ENCODE results near the gene FANCD2OS.
"Not testable (repeated sequence)": the region's sequence is repeated elsewhere in the genome, so short reads cannot be mapped to it uniquely, and the experiment has no call there.

Gene FANCD2OS, protein sequence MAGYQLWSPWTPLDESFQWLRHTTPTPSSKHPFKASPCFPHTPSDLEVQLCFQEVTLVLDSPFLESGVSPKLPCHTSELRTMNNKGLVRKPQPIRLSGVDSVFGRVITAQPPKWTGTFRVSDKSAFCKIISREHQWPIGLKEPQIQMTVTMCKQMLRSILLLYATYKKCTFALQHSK

DNA sequence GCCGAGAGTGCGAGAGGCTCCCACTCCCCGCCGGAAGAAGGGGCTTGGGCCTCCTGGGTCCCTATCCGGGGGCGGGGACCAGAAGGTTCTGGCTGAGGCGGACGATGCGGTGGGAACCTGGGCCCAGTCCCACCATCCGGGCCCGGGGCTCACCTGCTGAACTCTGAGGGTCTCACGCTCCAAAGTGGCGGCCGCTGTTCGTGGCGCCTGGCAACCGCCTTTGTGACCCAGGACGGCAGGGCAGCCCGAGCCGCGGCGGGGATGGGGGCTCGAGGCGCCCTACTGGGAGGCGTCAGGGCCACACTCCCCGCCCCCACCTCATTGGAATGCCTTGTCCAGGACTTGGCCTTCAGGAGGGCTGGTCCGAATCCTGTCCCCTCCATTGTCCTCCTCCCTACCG lies at the start of gene FANCD2OS:
TSS of gene FANCD2OS (minus strand) at position 165 of the 400 bp plus-strand sequence. CDS start 3,481 bp downstream, outside the sequence.
- no peak for DNase-seq

DNA sequence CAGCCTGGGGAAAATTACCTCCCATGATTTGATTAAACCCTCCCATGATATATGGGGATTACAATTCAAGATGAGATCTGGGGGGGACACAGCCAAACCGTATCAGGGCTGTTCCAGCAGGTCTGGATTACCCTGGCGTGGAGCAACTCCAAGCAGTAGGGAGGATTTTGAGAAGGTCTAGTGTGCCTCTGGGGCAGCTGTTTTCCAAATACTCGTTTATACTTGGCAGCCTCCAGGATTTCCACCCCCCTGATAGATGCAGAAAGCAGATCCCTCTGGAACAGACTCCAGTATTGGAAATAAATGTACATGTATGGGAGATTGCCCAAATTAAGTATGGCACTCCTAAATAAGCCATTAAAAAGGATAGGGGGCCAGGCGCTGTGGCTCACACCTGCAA lies 49.0 kb upstream of the FANCD2OS start:
- no peak for DNase-seq

DNA sequence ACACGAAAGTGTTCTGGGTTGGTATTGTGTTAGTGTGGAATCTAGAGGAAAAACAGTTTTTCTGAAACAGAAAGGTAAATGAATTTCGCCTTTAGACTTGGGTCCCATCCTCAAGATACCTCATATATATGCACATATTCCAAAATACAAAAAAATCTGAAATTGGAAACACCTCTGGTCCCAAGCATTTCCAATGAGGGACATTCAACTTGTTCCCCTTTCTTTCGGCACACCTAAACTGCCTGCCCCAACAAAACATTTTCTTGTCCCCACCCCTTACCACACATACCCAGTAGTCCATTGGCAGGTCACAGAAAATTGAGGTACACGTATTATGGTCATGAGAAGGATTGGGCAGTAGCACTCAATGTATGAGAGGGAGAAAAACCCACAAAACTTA lies 47.6 kb upstream of the FANCD2OS start:
- DNase-seq, result no peak

DNA sequence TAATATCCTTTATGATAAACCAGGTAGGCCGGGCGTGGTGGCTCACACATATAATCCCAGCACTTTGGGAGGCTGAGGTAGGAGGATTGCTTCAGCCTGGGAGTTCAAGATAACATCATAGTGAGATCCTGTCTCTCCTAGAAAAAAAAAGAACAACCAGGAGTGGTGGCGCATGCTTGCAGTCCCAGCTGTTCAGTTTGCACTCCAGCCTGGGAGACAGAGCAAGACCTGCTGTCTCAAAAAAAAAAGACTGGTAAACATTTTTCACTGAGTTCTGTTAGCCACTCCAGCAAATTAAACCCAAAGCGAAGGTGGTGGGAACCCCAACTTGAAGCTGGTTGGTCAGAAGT lies 47.0 kb upstream of the FANCD2OS start:
- DNase-seq, result no peak

DNA sequence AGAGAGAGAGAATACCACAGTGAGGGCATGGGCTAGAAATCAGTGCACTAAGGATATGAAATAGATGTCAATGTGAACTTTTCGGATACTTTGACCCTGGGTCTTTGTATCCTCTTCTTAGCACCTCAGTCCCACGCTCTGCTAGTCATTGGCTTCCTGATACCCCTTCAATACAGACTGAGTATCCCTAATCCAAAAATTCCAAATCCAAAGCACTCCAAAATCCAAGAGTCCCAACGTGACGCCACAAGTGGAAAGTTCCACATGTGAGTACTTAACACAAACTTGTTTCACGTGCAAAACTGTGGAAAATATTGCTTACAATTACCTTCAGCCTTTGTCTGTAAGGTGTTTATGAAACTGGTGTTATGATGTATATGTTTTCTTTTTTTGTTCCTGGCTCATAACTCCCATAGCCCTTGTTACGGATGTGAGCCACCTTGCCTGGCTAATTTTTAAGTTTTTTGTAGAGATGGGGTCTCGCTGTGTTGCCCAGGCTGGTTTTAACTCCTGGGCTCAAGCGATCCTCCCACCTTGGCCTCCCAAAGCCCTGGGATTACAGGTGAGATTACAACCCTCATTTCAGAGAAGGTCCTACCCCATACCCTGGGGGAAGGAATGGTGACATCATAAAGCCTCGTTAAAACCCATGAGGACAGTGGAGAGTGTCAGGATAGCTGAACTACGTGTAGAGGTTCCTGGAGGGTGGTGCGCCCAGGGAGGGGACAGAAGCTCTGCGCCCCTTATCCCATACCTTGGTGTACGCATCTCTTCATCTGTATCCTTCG lies 46.5 kb upstream of the FANCD2OS start:
- no peak for DNase-seq

DNA sequence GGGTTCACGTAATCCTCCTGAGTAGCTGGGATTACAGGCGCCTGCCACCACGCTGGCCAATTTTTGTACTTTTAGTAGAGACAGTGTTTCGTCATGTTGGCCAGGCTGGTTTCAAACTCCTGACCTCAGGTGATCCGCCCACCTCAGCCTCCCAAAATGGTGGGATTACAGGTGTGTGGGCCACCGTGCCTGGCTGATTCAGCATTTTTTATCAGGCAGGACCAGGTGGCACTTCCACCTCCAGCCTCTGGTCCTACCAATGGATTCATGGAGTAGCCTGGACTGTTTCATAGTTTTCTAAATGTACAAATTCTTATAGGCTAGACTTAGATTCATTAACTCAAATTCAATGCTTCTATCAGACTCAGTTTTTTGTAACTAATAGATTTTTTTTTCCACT lies 42.9 kb upstream of the FANCD2OS start:
- no peak for DNase-seq

DNA sequence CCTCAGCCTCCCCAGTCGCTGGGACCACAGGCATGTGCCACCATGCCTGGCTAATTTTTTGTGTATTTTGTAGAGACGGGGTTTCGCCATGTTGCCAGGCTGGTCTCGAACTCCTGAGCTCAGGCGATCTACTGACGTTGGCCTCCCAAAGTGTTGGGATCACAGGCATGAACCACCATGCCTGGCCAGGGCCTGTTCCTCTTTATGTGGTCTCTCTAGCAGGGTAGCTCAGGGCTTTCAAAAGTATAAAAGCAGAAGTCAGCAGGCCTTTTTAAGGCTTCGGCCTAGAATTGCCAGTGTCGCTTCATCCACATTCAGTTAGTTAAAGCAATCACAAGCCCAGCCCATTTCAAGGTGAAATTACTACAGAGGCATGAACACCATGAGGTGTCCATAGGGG lies 41.2 kb upstream of the FANCD2OS start:
- DNase-seq, result no peak

DNA sequence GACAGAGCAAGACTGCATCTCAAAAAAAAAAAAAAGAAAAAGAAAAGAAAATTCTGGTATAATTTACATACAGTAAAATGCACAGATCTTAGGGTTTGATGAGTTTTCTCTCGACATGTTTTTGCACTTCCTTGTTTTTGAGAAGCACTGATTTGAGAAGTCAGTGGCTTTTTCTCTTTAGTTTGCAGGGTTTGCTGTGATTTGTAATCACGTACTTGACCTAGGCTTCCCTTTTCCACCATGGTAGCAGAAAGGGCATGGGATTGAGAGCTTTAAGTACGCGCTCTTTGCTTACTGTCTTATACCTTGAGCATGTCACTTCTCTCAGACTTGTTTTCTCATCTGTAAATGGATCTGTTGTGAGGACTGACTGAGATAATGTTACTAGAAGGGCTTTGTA lies 37.6 kb upstream of the FANCD2OS start:
- DNase-seq, result no peak

DNA sequence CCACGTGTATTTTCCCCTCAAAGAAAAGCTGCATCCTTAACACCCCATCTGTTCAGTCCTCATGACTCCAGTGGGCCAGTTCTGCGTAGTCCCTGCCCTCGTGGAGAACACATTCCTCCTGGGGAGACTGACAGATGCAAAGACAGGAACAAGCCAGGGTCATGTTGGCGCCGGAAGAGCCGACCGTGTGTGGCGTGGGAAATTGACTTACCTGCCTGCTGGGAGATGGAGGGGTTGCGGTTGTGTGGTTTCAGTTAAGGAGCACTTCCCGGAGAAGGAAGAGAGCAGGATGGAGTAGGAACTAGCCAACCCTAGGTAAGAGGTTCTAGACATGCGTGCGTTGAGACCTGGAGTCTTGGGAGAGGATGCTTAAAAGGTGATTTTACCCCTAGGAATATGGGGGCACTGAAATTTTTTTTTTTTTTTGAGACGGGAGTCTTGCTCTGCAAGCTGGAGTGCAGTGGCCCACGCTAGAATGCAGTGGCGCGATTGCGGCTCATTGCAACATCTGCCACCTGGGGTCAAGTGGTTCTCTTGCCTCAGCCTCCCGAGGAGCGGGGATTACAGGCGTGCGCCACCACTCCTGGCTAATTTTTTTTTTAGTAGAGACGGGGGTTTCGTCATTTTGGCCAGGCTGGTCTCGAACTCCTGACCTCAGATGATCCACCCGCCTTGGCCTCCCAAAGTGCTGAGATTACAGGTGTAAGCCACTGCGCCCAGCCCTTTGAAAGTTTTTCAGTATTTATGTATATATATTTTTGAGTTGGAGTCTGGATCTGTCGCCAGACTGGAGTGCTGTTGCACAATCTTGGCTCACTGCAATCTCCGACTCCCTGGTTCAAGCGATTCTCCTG lies 34.9 kb upstream of the FANCD2OS start:
- DNase-seq, result peak; percentile 14

DNA sequence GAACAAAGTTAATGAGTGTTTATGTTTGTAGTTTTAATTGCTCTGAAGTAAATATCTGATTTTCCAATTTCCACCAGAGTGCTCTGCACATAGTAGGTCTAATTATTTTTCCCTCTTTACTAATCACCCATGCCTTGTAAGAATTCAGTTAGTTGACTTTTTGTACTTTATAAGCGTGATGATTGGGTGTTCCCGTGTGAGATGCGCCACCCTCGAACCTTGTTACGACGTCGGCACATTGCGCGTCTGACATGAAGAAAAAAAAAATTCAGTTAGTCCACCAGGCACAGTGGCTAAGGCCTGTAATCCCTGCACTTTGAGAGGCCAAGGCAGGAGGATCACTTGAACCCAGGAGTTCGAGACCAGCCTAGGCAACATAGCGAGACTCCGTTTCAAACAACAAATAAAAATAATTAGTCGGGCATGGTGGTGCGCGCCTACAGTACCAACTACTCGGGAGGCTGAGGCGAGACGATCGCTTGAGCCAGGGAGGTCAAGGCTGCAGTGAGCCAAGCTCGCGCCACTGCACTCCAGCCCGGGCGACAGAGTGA lies 33.0 kb upstream of the FANCD2OS start:
- DNase-seq, result no peak

DNA sequence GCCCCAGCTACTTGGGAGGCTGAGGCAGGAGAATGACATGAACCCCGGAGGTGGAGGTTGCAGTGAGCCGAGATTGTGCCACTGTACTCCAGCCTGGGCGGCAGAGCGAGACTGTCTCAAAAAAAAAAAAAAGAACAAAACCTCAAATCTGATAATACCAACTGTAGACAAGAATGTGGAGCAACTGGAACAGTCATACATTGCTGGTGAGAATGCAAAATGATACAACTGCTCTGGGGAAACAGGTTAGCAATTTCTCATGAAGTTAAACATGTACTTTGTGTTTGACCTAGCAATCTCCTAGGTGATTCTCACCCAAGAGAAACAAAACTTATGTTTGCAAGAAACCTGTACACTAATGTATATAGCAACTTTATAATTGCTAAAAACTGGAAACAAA lies 29.1 kb upstream of the FANCD2OS start:
- DNase-seq, result no peak

DNA sequence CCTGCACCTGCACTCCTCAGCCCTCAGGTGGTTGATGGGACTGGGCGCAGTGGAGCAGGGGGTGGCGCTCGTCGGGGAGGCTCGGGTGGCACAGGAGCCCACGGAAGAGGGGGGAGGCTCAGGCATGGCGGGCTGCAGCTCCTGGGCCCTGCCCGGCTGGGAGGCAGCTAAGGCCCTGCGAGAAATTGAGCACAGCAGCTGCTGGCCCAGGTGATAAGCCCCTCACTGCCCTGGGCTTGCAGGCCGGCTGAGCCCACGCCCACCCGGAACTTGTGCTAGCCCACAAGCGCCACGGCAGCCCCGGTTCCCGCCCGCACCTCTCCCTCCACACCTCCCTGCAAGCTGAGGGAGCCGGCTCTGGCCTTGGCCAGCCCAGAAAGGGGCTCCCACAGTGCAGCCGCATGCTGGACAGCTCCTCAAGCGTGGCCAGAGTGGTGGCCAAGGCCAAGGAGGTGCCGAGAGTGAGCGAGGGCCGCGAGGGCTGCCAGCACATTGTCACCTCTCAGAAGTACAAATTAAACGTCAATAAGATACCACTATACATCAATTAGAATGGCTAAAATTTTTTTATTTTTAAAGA lies 28.5 kb upstream of the FANCD2OS start:
- DNase-seq, result no peak

DNA sequence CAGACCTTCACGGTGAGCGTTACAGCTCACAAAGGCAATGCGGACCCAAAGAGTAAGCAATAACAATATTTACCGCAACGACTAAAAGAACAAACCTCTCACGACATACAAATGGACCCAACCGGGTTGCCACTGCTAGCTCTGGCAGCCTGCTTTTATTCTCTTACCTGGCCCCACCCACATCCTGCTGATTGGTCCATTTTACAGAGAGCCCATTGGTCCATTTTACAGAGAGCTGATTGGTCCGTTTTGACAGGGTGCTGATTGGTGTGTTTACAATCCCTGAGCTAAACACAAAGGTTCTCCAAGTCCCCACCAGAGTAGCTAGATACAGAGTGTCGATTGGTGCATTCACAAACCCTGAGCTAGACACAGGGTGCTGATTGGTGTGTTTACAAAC lies 27.8 kb upstream of the FANCD2OS start:
- DNase-seq, result not testable (repeated sequence)

DNA sequence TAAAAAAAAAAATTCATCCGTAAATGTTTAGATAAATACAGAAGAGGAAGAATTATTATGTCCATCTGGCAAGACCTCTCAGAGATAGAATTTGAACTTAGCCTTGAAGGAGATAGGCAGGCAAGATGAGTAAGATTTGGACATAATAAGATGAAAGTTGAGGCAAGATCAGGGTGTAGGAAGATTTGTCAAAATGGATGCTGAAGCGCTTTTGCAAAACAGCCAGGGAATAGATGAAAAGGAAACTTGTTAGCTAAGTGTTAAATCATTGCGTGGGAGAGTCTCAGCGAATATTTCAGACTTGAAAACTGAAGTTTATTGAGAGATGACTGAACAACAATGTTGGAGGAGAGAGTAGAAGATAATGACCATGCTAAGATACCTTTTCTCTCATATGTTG lies 14.7 kb upstream of the FANCD2OS start:
- no peak for DNase-seq

DNA sequence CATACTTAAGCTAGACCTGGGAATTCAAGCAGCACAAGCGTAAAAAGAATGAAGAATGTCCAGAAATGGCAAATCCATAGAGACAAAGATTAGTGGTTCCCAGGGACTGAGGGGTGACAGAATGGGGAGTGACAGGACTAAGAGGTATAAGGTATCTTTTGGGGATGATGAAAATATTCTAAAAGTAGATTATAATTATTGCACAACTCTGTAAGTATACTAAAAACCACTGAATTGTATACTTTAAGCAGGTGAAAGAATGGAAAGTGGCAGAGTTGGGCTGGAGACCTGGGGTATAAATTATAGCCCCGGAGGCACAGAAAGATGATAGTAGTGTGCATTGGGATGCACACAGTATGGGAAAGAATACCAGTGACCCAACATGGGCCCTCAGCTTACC lies 13.0 kb upstream of the FANCD2OS start:
- DNase-seq, result no peak

DNA sequence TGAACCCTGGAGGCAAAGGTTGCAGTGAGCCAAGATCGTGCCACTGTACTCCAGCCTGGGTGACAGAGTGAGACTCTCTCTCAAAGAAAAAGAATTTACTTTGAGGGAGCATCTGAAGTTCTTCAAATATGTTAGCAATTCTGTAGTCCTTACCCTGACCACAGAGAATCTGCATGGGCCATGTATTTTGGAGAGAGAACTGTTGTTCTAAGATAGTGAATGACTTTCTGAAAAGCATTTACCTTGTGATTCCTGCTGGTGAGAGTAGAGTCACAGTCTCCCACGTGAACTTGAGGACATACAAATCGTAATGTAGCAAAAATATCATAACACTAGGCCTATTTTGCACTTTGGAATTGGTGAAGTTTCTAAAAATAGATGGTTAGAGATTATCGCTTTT lies 11.3 kb upstream of the FANCD2OS start:
- DNase-seq, result no peak

DNA sequence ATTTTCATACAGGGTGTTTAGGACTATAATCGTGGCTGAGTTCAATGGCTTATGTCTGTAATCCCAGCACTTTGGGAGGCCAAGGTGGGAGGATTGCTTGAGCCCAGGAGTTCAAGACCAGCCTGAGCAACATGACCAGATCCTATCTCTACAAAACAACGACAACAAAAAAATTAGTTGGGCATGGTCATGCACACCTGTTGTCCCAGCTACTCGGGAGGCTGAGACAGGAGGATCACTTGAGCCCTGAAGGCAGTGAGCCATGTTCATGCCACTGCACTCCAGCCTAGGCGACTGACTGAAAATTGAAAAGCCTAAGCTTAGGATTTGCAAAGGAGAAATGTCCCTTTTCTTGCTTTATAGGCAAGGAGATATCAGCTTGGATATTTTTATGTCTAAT lies 8.9 kb upstream of the FANCD2OS start:
- no peak for DNase-seq

DNA sequence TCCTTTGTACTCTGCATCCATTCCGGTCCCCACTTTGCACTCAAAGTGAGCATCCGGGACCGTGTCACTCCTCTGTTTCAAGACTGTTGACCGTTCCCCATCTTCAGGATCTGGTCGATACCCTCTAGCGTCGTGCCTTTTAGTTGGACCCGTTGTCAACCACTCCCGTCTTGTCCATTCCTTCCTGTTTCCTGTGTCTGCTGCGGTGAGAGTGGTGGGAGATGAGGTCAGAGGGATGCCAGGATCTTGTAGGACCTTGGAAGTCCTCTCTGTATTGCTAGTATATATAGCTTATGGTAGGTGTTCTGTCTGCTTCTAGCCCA lies 8.0 kb upstream of the FANCD2OS start:
- no peak for DNase-seq

DNA sequence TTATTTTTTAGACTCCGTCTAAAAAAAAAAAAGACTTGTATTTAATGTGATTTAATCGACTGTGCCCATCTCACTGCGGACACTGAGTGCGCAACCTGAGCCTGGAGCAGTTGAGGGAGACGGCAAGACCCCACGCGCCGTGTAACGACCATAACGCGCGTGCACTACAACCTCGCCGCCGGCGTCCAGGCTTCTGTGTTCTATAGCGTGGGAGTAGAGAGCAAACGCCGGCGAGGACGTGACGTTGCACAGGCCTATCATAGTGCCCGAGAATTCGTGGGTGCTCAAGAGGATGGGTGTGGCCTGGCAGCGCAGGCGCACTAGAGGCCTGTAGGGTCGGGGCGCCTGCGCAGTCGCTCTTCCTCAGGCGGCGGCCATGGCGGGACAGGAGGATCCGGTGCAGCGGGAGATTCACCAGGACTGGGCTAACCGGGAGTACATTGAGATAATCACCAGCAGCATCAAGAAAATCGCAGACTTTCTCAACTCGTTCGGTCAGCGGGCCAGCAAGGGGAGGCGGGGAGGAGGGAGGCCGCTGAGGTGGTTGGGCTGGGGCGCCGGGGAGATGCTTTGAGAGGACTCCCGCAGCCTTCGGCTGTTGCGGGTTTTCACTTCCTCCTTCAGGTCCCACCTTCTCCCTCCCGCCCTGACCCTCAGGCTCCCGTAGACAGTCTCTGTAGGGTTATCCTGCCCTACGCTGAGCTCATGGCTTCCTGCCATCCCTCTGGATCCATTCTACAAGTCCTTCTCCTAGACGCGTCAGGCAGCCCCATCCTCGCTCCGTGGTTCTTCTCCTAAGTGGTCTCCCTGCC lies 7.5 kb upstream of the FANCD2OS start, which contains the start of gene BRK1:
TSS of gene BRK1 (plus strand) at position 350 of the 812 bp plus-strand sequence. CDS start at position 377, 27 bp downstream.
- DNase-seq, result peak; percentile 93

DNA sequence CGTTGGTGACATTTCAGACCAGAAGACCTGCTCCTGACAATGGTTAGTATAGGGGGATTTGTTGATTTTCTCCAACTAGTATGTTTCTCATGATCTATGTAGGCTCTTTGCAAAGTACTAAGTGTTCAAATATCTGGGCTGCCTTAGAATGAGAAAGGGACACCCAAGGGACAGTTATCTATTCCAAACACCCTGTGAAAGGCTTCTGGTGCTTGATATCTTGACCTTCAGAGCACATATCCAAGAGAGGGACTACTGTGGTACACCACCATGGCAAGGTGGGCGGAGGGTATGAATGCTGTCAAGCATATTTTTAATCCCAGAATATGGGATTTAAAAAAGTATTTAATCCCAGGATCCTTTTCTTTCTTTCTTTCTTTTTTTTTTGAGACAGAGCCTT lies 1.1 kb downstream of the FANCD2OS start:
- no peak for DNase-seq

DNA sequence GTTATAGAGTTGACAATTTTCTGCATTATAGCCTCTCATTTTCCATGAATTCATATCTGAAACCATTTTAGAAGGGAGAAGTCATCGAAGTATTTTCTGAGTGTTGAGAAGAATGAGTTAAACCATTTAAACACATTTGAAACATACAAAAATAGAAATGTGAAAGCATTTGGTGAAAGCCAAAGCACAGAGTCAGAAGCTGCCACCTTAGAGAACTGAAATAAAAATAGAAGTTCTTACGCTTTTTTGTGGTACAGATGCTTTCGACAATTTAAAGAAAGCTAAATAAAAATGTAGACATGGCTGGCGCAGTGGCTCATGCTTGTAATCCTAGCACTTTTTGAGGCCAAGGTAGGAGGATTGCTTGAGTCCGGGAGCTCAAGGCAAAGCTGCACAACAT lies 9.0 kb downstream of the FANCD2OS start:
- DNase-seq, result no peak

DNA sequence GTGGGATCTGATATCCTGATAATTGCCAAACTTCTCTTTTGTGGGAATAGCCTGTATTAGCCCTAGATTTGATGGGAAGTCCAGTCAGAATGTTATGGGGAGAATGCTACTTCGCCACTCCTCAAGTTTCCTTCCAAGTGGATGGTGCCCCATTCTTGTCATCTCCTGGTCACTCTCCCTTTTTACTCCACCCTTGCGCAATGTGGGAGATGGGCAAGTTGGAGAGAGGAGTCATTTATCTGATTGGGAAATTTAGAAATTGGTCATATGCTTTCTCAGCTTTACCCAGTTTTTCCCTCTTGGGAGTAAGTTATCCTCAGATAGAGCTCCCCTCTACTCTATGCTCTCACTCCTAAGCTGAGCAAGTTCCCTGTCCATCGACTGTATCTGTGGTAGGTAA lies 14.4 kb downstream of the FANCD2OS start:
- DNase-seq, result no peak

All from activated naive CD4-positive, alpha-beta T cell treated with Interleukin-2 at 50 U/mL for 16 hours (primary cell).